T-helper 17 cell (primary cell): ENCODE measurements around the gene CATSPERD. TPM values are rescaled to one million over a fixed set of nuclear protein-coding genes. Genes with fewer than 3 reads are reported as not detected.
"Not testable (repeated sequence)": the region's sequence is repeated elsewhere in the genome, so short reads cannot be mapped to it uniquely, and the experiment has no call there.

Experiments
- ATAC-seq: fragments of 150-1000 bp; cut with Tn5 transposase; 2 replicates; pipeline ENCODE4 v1.10.0; 2021; ENCODE audit warnings: mild to moderate bottlenecking, moderate library complexity
- DNase-seq, 3 donors: peaks; one replicate each; pipeline versions ENCODE4 v3.0.0 to v3.0.0-alpha.2; 2020 to 2021
- H3K9me3 ChIP-seq: one replicate; pipeline ENCODE4 v1.7.0; 2013; ENCODE audit warnings: low read length, mild to moderate bottlenecking; ENCODE audit not compliant: control insufficient read depth, poor library complexity, severe bottlenecking
- H3K27ac Mint-ChIP-seq: one replicate; pipeline ENCODE4 v1.8.0; 2022; ENCODE audit warnings: mild to moderate bottlenecking, moderate library complexity, mixed read lengths
- H3K27me3 Mint-ChIP-seq: one replicate; pipeline ENCODE4 v1.8.0; 2022; ENCODE audit warnings: mixed read lengths
- H3K36me3 Mint-ChIP-seq: one replicate; pipeline ENCODE4 v1.8.0; 2022; ENCODE audit warnings: low read depth, mixed read lengths
- H3K4me1 Mint-ChIP-seq: one replicate; pipeline ENCODE4 v1.8.0; 2022; ENCODE audit warnings: mild to moderate bottlenecking, mixed read lengths
- H3K4me3 Mint-ChIP-seq: one replicate; pipeline ENCODE4 v1.8.0; 2022; ENCODE audit warnings: mild to moderate bottlenecking, moderate library complexity, mixed read lengths
- total RNA-seq, 4 donors: library from RNA in 2 of 4; stranded (reverse) in 2 of 4; gene quantifications; one replicate each; pipeline ENCODE4 v1.2.3 and lab custom pipeline; 2022 to 2026

CATSPERD gene
- total RNA-seq, 2 donors from 2014 or later, result not detected

GRCh38 chr19:5711713-5712161, 8.7 kb upstream of the CATSPERD start:
- ATAC-seq (no peak), DNase-seq (no peak)
- no peaks in the 10 kb centered on the region for H3K9me3 ChIP-seq
- Mint-ChIP-seq H3K4me1 (peaks cover 3% of the 10 kb centered on the region), H3K4me3 (no peak overlapping the region), H3K27ac (no peak overlapping the region), H3K36me3 (peaks cover 3% of the 10 kb centered on the region), H3K27me3 (no peaks in the 10 kb centered on the region)

DNA sequence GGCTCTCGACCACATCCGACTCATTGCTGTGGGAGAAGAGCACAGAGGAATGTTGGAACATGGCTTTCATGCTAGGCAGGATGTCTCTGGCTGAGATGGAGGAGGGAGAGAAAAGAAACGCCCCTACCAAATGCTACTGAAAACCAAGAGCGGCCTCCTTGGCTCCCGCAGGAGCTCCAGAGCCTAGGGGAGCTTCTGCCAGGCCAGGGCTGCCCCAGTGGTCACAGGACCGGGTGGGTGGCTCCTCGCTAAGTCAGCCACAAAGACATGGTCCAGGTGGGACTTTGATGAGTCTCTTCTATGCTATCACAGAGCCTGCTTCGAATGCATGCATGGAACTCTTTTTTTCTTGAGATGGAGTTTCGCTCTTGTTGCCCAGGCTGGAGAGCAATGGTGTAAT, 7.2 kb upstream of the CATSPERD start:
- ATAC-seq, result no peak
- H3K27me3 Mint-ChIP-seq, result no peaks in the 10 kb centered on the region
- peaks cover 3% of the 10 kb centered on the region for H3K4me1 Mint-ChIP-seq
- no peak overlapping the region for H3K4me3 Mint-ChIP-seq
- H3K9me3 ChIP-seq, result no peaks in the 10 kb centered on the region
- peaks cover 3% of the 10 kb centered on the region for H3K36me3 Mint-ChIP-seq
- DNase-seq, result no peak
- H3K27ac Mint-ChIP-seq, result no peak overlapping the region

GRCh38 chr19:5714816-5715215, 5.6 kb upstream of the CATSPERD start:
- H3K27me3 Mint-ChIP-seq, result no peaks in the 10 kb centered on the region

DNA sequence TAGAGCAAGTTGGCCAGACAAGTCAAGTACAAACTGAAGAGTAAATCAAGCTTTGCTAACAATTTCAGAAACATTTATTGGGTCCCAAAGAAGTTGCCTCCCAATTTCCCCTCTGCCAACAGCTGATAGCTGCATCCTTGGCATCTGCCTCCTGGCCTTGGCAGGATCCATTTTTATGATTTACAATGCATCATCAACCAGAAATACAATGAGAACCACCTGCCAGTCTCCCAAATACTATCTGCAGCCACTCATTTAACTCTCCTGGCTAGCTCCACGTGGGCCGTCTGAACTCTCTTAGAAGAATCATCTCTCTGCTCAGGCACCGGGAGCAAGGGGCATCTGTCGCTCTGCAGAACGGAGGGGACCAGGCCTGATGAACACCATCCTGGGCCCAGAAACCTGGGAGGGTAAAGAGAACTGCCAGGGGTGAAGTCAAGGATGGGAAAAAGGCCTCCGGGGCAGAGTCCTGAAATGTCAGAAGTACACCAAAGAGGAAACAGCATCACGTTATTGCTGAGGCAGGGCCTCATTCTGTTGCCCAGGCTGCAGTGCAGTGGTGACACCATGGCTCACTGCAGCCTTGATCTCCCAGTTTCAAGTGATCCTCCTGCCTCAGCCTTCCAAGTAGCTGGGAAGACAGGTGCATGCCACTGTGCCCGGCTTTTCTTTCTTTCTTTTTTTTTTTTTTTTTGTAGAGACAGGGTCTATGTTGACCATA, 3.1 kb upstream of the CATSPERD start:
- H3K9me3 ChIP-seq, result no peaks in the 10 kb centered on the region
- peaks cover 10% of the 10 kb centered on the region for H3K4me1 Mint-ChIP-seq
- peak overlapping the region; percentile 43 for H3K4me3 Mint-ChIP-seq
- DNase-seq (no peak), ATAC-seq (no peak)
- no peaks in the 10 kb centered on the region for H3K27me3 Mint-ChIP-seq
- H3K36me3 Mint-ChIP-seq, result peaks cover under 1% of the 10 kb centered on the region
- H3K27ac Mint-ChIP-seq, result peak overlapping the region; percentile 92

More at GRCh38 chr19:5714816-5715215, 5.6 kb upstream of the CATSPERD start:
- Mint-ChIP-seq H3K36me3 (peaks cover 3% of the 10 kb centered on the region), H3K27ac (no peak overlapping the region), H3K4me1 (peaks cover 10% of the 10 kb centered on the region), H3K4me3 (no peak overlapping the region)
- no peaks in the 10 kb centered on the region for H3K9me3 ChIP-seq
- ATAC-seq (no peak), DNase-seq (no peak)

DNA sequence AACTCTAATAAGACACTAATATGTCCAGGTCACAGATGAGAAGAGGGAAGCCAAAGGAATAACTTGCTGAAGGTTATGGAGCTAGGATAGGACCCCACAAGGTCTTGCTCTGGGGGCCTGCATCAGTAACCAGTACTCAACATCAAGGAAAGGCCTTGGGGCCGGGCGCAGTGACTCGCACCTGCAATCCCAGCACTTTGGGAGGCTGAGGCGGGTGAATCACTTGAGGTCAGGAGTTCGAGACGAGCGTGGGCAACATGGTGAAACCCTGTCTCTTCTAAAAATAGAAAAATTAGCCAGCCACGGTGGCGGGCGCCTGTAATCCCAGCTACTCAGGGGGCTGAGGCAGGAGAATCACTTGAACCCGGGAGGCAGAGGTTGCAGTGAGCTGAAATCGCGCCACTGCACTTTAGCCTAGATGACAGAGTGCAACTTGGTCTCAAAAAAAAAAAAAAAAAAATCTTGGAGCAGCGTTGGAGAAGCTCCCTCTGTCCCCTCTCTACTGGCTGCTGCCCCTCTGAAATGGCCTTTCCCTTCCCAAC, 2.3 kb upstream of the CATSPERD start:
- H3K9me3 ChIP-seq, result no peaks in the 10 kb centered on the region
- Mint-ChIP-seq H3K4me1 (peaks cover 10% of the 10 kb centered on the region), H3K4me3 (peak overlapping the region; percentile 91), H3K27ac (peak overlapping the region; percentile 92), H3K27me3 (no peaks in the 10 kb centered on the region), H3K36me3 (no peaks in the 10 kb centered on the region)
- no peak for ATAC-seq
- DNase-seq, result no peak

DNA sequence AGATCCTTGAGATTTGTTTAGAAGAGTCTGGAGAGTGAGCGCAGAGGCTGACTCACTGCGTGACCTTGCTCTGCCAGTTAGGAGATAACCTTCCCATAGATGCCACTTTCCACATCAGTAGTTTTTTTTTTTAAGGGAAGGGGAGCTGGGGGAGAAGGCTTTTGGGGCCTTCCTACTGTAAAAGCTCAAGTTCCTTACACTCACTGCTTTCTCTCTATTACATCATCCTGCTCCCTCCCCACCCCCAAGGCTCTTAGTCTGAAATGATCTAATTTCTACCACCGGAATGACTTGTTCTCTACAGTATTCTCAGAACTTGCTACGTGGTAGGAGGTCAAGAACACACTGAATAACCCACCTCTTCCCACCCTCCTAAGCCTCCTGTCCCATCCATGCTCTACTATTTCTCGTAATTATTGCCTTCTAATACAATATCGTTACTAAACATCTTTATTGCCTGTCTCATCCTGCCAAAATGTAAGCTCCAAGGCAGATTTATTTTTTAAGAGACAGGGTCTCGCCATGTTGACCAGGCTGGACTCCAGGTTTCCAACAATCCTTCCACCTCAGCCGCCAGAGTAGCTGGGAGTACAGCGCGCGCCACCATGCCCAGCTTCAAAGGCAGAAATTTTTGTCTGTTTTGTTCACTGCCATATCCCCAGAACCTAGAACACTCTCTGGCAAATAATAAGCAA, 1.7 kb upstream of the CATSPERD start:
- ATAC-seq (no peak), DNase-seq (no peak)
- peak overlapping the region; percentile 92 for H3K27ac Mint-ChIP-seq
- H3K4me1 Mint-ChIP-seq, result peaks cover 10% of the 10 kb centered on the region
- H3K36me3 Mint-ChIP-seq, result no peaks in the 10 kb centered on the region
- peak overlapping the region; percentile 91 for H3K4me3 Mint-ChIP-seq
- H3K9me3 ChIP-seq, result no peaks in the 10 kb centered on the region
- no peaks in the 10 kb centered on the region for H3K27me3 Mint-ChIP-seq

GRCh38 chr19:5719274-5719960, 1.0 kb upstream of the CATSPERD start:
- peak overlapping the region; percentile 92 for H3K27ac Mint-ChIP-seq
- peak in 2 of 3 donors; percentile 30 to 33 for DNase-seq
- no peaks in the 10 kb centered on the region for H3K9me3 ChIP-seq
- peak overlapping the region; percentile 91 for H3K4me3 Mint-ChIP-seq
- H3K36me3 Mint-ChIP-seq, result no peaks in the 10 kb centered on the region
- ATAC-seq, result no peak
- H3K27me3 Mint-ChIP-seq, result no peaks in the 10 kb centered on the region
- H3K4me1 Mint-ChIP-seq, result peaks cover 10% of the 10 kb centered on the region

DNA sequence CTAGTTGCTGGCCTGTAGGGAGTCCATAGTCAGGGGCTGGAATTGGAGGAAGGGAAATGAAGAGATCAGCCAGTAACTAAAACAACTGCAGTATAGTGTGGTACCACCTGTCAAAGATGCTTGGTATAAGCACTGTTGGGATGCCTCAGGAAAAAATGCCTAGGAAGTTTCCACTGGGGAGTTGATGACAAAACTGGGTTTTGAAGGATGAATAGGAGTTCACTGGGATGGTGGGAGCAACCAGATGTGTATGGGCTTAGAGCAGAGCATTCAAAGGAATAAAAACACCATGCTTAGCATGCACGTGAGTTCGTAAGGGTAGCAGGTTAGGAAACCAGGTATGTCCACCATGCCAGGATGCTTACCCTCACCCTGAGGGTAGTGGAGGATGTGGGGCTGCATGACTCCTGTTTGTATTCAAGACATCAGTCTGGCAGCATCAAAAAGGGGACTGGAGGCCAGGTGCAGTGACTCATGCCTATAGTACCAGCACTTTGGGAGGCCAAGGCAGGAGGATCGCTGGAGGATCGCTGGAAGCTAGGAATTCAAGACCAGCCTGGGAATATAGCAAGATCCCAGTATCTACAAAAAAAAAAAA, 7.1 kb downstream of the CATSPERD start:
- no peaks in the 10 kb centered on the region for H3K4me1 Mint-ChIP-seq
- H3K4me3 Mint-ChIP-seq, result no peak overlapping the region
- no peak overlapping the region for H3K27ac Mint-ChIP-seq

GRCh38 chr19:5733172-5733571, 12.7 kb downstream of the CATSPERD start:
- H3K4me1 Mint-ChIP-seq, result not testable (repeated sequence)

More for the DNA sequence above, 7.1 kb downstream of the CATSPERD start:
- Mint-ChIP-seq H3K27me3 (peaks cover 5% of the 10 kb centered on the region), H3K36me3 (no peaks in the 10 kb centered on the region)
- DNase-seq, result no peak
- no peaks in the 10 kb centered on the region for H3K9me3 ChIP-seq
- no peak for ATAC-seq

DNA sequence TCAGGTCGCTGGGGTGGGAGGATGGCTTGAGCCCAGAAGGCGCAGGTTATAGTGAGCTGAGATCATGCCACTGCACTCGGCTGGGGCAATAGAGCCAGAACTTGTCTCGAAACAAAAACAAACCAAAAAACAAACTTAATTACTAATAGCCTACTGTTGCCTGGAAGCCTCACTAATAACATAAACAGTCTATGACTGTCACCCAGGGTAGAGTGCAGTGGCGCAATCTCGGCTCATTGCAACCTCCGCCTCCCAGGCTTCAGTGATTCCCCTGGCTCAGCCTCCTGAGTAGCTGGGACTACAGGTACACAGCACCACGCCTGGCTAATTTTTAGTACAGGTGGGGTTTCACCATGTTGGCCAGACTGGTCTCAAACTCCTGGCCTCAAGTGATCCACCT, 18.0 kb downstream of the CATSPERD start:
- no peak for DNase-seq
- H3K9me3 ChIP-seq, result no peaks in the 10 kb centered on the region
- Mint-ChIP-seq H3K27ac (no peak overlapping the region), H3K27me3 (peaks cover 3% of the 10 kb centered on the region), H3K36me3 (no peaks in the 10 kb centered on the region), H3K4me3 (no peak overlapping the region), H3K4me1 (no peaks in the 10 kb centered on the region)
- ATAC-seq, result no peak

More at GRCh38 chr19:5733172-5733571, 12.7 kb downstream of the CATSPERD start:
- H3K27me3 Mint-ChIP-seq, H3K4me3 Mint-ChIP-seq, H3K36me3 Mint-ChIP-seq, DNase-seq, H3K27ac Mint-ChIP-seq, H3K9me3 ChIP-seq, ATAC-seq: not testable (repeated sequence)

- Mint-ChIP-seq H3K27ac (peak overlapping the region; percentile 83), H3K4me1 (no peaks in the 10 kb centered on the region)
- no peak for DNase-seq
Measured at GRCh38 chr19:5742051-5742450, 21.6 kb downstream of the CATSPERD start.

DNA sequence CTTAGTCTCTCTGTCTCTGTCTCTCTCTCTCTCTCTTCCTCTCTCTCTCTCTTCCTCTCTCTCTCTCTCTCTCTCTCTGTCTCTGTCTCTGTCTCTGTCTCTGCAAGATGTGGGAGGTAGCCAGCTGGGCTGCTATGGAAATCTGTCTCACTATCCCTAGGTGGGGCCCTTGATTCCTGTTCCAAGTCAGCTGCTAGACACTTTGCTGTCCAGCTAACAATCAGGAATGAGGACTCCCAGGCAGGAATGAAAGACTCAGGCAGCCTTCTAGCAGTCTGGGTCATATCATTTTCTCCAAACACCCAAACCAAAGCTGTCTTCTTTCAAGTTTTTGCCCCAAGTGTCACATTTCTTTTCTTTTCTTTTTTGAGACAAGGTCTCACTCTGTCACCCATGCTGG, 23.2 kb downstream of the CATSPERD start:
- no peaks in the 10 kb centered on the region for H3K4me1 Mint-ChIP-seq
- ATAC-seq (no peak), DNase-seq (no peak)
- peaks cover 6% of the 10 kb centered on the region for H3K27me3 Mint-ChIP-seq
- H3K4me3 Mint-ChIP-seq, result no peak overlapping the region
- no peaks in the 10 kb centered on the region for H3K9me3 ChIP-seq
- peak overlapping the region; percentile 9 for H3K27ac Mint-ChIP-seq
- no peaks in the 10 kb centered on the region for H3K36me3 Mint-ChIP-seq

More at GRCh38 chr19:5742051-5742450, 21.6 kb downstream of the CATSPERD start:
- no peak for ATAC-seq
- no peaks in the 10 kb centered on the region for H3K9me3 ChIP-seq
- H3K4me3 Mint-ChIP-seq, result no peak overlapping the region
- H3K36me3 Mint-ChIP-seq, result no peaks in the 10 kb centered on the region
- peaks cover 6% of the 10 kb centered on the region for H3K27me3 Mint-ChIP-seq

GRCh38 chr19:5744999-5745398, 24.6 kb downstream of the CATSPERD start:
- H3K27ac Mint-ChIP-seq, ATAC-seq, H3K27me3 Mint-ChIP-seq, H3K36me3 Mint-ChIP-seq, DNase-seq, H3K4me3 Mint-ChIP-seq, H3K9me3 ChIP-seq, H3K4me1 Mint-ChIP-seq: not testable (repeated sequence)
